HepG2 (cell line): ENCODE measurements around the gene NAALAD2. TPM values are rescaled to one million over a fixed set of nuclear protein-coding genes. Genes with fewer than 3 reads are reported as not detected.

Experiments used
- BCLAF1 ChIP-seq: fragments of 450-650 bp; IDR thresholded peaks from 2 replicates; pipeline ENCODE4 v1.6.1; 2017; ENCODE audit warnings: mild to moderate bottlenecking
- CSRNP1 ChIP-seq: sonication (generic); formaldehyde crosslinking; IDR thresholded peaks from 2 replicates; pipeline ENCODE4 v1.8.1; 2023; ENCODE audit warnings: mild to moderate bottlenecking, missing genetic modification reagents
- HMGXB4 ChIP-seq, 2 experiments: sonication (generic) in 1 of 2; formaldehyde crosslinking in 1 of 2; IDR thresholded peaks; 2 replicates each; pipeline versions ENCODE4 v1.4.0 to v1.6.1; 2018 to 2020; ENCODE audit warnings: missing genetic modification reagents in 2 of 2, borderline replicate concordance in 1 of 2, low read depth in 1 of 2, mild to moderate bottlenecking in 1 of 2, missing biosample characterization in 1 of 2
- HNF4G ChIP-seq, 2 experiments: sonication (generic) in 1 of 2; formaldehyde crosslinking in 1 of 2; IDR thresholded peaks; 2 replicates each; pipeline versions ENCODE4 v1.4.0 to v1.6.1; 2011 to 2020; ENCODE audit warnings: borderline replicate concordance in 2 of 2, low read depth in 2 of 2, mild to moderate bottlenecking in 2 of 2, low read length in 1 of 2, missing genetic modification reagents in 1 of 2, moderate library complexity in 1 of 2
- PCBP2 ChIP-seq: fragments of 200-400 bp; formaldehyde crosslinking; optimal IDR thresholded peaks from 2 replicates; pipeline ENCODE3; 2018; ENCODE audit warnings: low read length, low read depth; ENCODE audit not compliant: poor library complexity, severe bottlenecking
- SNAI1 ChIP-seq: sonication (generic); formaldehyde crosslinking; IDR thresholded peaks from 2 replicates; pipeline ENCODE4 v1.5.0; 2020; ENCODE audit warnings: mild to moderate bottlenecking, missing genetic modification reagents, borderline replicate concordance
- ZHX2 ChIP-seq, 2 experiments: sonication (generic) in 1 of 2; formaldehyde crosslinking in 1 of 2; IDR thresholded peaks; 2 replicates each; pipeline versions ENCODE4 v1.6.1 to v1.9.0; 2014 to 2022; ENCODE audit warnings: antibody characterized with exemption in 1 of 2, borderline replicate concordance in 1 of 2, inconsistent platforms in 1 of 2, low read depth in 1 of 2, missing genetic modification reagents in 1 of 2
- polyA plus RNA-seq, 8 experiments: library from polyadenylated mRNA; depleted of rRNA in 3 of 8; stranded (reverse) in 7 of 8; unstranded in 1 of 8; fragments of >200 nt; fragmentation: Illumina TruSeq in 4 of 8; extraction: Trizol in 4 of 8; gene quantifications; 2 replicates each; pipeline versions ENCODE4 v1.2.1 to v1.2.3, GENCODE V29; 2011 to 2016; ENCODE audit warnings: low read depth in 4 of 8, missing spikeins in 1 of 8, mixed read lengths in 1 of 8; ENCODE audit not compliant: insufficient read depth in 1 of 8
- total RNA-seq, 5 experiments: library from RNA; depleted of rRNA; stranded (reverse); fragments of >200 nt; fragmentation: Illumina TruSeq; extraction: Trizol; gene quantifications; 2 replicates each; pipeline ENCODE4 v1.2.3, GENCODE V29; 2016; ENCODE audit warnings: low read depth in 1 of 5

Gene NAALAD2
- total and polyA plus RNA-seq, 2 of the 13 experiments (the other 11 are each of a cell fraction or from before 2014, with no cell fraction given) = 8.0 to 8.9 TPM

GRCh38 chr11:90235526-90235925 lies 101.1 kb downstream of the NAALAD2 start (continued):
- TF ChIP-seq ZHX2 (IDR thresholded peaks at IDR 0.05; ENCODE audit: low read depth) (no peak), ZHX2 (CRISPR knock-in tag; IDR thresholded peaks at IDR 0.05; ENCODE audit: borderline replicate concordance) (no peak), HMGXB4 (CRISPR knock-in tag; IDR thresholded peaks at IDR 0.05; ENCODE audit: borderline replicate concordance in 1 of 2, low read depth in 1 of 2) (no peak), BCLAF1 (no peak), CSRNP1 (no peak), SNAI1 (CRISPR knock-in tag) (no peak), PCBP2 (no peak), HNF4G (IDR thresholded peaks at IDR 0.05; ENCODE audit: borderline replicate concordance, low read depth, low read length) (no peak), HNF4G (CRISPR knock-in tag; IDR thresholded peaks at IDR 0.05; ENCODE audit: borderline replicate concordance, low read depth) (no peak)
